Osteoblast (primary cell): ENCODE data around the gene CNGA3. TPM values are rescaled to one million over a fixed set of nuclear protein-coding genes. Genes with fewer than 3 reads are reported as not detected.

Experiments
- DNase-seq: peaks from one replicate; pipeline ENCODE4 v3.0.0; 2011; ENCODE audit warnings: low spot score, mixed read lengths; ENCODE audit not compliant: insufficient read length; ENCODE audit errors: missing footprints
- H2AFZ ChIP-seq: 2 replicates; pipeline ENCODE4 v1.6.0; 2011; ENCODE audit warnings: mild to moderate bottlenecking, low read length
- H3K27ac ChIP-seq: 2 replicates; pipeline ENCODE4 v1.5.1; 2011; ENCODE audit warnings: mild to moderate bottlenecking, low read depth, low read length, moderate library complexity
- H3K27me3 ChIP-seq: 2 replicates; pipeline ENCODE4 v1.6.0; 2012; ENCODE audit warnings: mild to moderate bottlenecking, control low read depth, inconsistent platforms, low read length, moderate library complexity; ENCODE audit not compliant: insufficient read depth
- H3K36me3 ChIP-seq: 2 replicates; pipeline ENCODE4 v1.5.1; 2011; ENCODE audit warnings: mild to moderate bottlenecking, low read length, control low read depth, moderate library complexity; ENCODE audit not compliant: insufficient read depth
- H3K4me1 ChIP-seq: 2 replicates; pipeline ENCODE4 v1.5.1; 2011; ENCODE audit warnings: mild to moderate bottlenecking, low read length, control low read depth, moderate library complexity; ENCODE audit not compliant: insufficient read depth
- H3K4me2 ChIP-seq: 2 replicates; pipeline ENCODE4 v1.6.0; 2011; ENCODE audit warnings: mild to moderate bottlenecking, low read length; ENCODE audit not compliant: insufficient read depth
- H3K4me3 ChIP-seq: fragments of 200-600 bp; sonication (generic); 3 replicates; pipeline ENCODE4 v1.5.1; 2012; ENCODE audit warnings: mild to moderate bottlenecking, low read length, inconsistent platforms; ENCODE audit not compliant: insufficient read depth
- H3K79me2 ChIP-seq: 2 replicates; pipeline ENCODE4 v1.6.0; 2012; ENCODE audit warnings: mild to moderate bottlenecking, low read length, control low read depth, inconsistent platforms; ENCODE audit not compliant: insufficient read depth
- H3K9me3 ChIP-seq: 2 replicates; pipeline ENCODE4 v1.5.1; 2011; ENCODE audit warnings: low read depth, low read length, control low read depth
- H4K20me1 ChIP-seq: 2 replicates; pipeline ENCODE4 v1.6.0; 2012; ENCODE audit warnings: mild to moderate bottlenecking, low read length, control low read depth; ENCODE audit not compliant: insufficient read depth
- CTCF ChIP-seq: IDR thresholded peaks from 2 replicates; pipeline ENCODE4 v1.5.1; 2011; ENCODE audit warnings: mild to moderate bottlenecking, low read depth, low read length, moderate library complexity; ENCODE audit errors: extremely low read depth
- total RNA-seq: library from RNA; depleted of rRNA; stranded (reverse); fragments of >200 nt; gene quantifications from 2 replicates; pipeline ENCODE4 v1.2.3, GENCODE V29; 2012

CNGA3 gene
- total RNA-seq, 1 donor: 0.36 TPM

DNA sequence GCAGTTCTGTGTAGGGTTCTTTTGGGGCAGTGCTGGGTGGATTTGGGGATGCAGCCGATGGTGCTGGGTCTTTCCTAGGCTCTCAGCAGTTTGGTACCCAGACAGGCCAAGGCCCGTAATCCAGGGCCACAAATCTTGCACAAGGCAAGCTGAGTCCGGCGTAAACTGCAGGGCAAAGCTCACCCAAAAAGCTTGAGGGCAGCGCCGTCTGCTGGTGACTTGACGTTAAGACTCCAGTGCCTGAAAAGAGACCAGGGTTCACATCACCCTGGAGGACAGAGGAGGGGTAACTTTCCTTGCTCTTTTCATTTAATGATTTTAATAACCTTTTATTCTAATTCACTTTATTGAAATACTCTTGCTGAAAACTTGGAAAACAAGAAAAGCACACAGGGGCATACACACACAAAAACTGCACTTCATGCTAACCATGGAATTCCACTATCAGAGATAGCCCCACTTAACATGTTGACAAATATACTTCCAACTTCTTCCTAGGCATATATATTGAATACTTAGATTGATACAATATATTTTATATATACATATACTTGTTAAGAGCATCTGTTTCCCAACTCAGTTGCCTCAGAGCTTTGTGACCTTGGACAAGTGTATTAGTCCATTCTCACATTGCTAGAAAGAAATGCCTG is 38.9 kb downstream of the CNGA3 start:
- peaks cover 25% of the 10 kb centered on the region for H3K27me3 ChIP-seq
- no peaks in the 10 kb centered on the region for H3K79me2 ChIP-seq
- H2AFZ ChIP-seq: peak overlapping the region; percentile 5
- H3K36me3 ChIP-seq: no peaks in the 10 kb centered on the region
- TF ChIP-seq CTCF: peak; percentile 100
- H3K27ac ChIP-seq: no peak overlapping the region
- no peaks in the 10 kb centered on the region for H3K9me3 ChIP-seq
- peak; percentile 94 for DNase-seq
- no peak overlapping the region for H3K4me3 ChIP-seq
- H4K20me1 ChIP-seq: no peaks in the 10 kb centered on the region
- no peaks in the 10 kb centered on the region for H3K4me1 ChIP-seq
- H3K4me2 ChIP-seq: no peak overlapping the region

- no peak overlapping the region for H2AFZ ChIP-seq
- no peaks in the 10 kb centered on the region for H3K36me3 ChIP-seq
- no peaks in the 10 kb centered on the region for H3K9me3 ChIP-seq
- H4K20me1 ChIP-seq: no peaks in the 10 kb centered on the region
- no peak overlapping the region for H3K4me2 ChIP-seq
- no peak for DNase-seq
- H3K27ac ChIP-seq: no peak overlapping the region
- H3K4me3 ChIP-seq: no peak overlapping the region
- no peaks in the 10 kb centered on the region for H3K79me2 ChIP-seq
- H3K4me1 ChIP-seq: no peaks in the 10 kb centered on the region
- peaks cover 17% of the 10 kb centered on the region for H3K27me3 ChIP-seq
- no peak for TF ChIP-seq CTCF
Measured at GRCh38 chr2:98387478-98387877, 41.2 kb downstream of the CNGA3 start.

GRCh38 chr2:98388081-98388480 is 41.8 kb downstream of the CNGA3 start:
- no peak overlapping the region for H3K4me2 ChIP-seq
- peaks cover 15% of the 10 kb centered on the region for H3K27me3 ChIP-seq
- TF ChIP-seq CTCF: no peak
- no peak overlapping the region for H3K27ac ChIP-seq
- H4K20me1 ChIP-seq: no peaks in the 10 kb centered on the region
- H3K4me1 ChIP-seq: no peaks in the 10 kb centered on the region
- no peak overlapping the region for H2AFZ ChIP-seq
- no peaks in the 10 kb centered on the region for H3K79me2 ChIP-seq
- H3K4me3 ChIP-seq: no peak overlapping the region
- no peaks in the 10 kb centered on the region for H3K36me3 ChIP-seq
- H3K9me3 ChIP-seq: no peaks in the 10 kb centered on the region
- DNase-seq: no peak

- Histone ChIP-seq H3K4me3 (no peak overlapping the region), H3K36me3 (no peaks in the 10 kb centered on the region), H3K27ac (no peak overlapping the region), H3K9me3 (no peaks in the 10 kb centered on the region), H3K4me1 (no peaks in the 10 kb centered on the region), H3K79me2 (no peaks in the 10 kb centered on the region), H3K4me2 (no peak overlapping the region), H3K27me3 (peaks cover 15% of the 10 kb centered on the region), H4K20me1 (no peaks in the 10 kb centered on the region), H2AFZ (no peak overlapping the region)
- TF ChIP-seq CTCF: no peak
- no peak for DNase-seq
Measured at GRCh38 chr2:98388601-98389250, 42.5 kb downstream of the CNGA3 start.
